Measurements from ENCODE around the gene SLC39A13.

Gene SLC39A13

DNA sequence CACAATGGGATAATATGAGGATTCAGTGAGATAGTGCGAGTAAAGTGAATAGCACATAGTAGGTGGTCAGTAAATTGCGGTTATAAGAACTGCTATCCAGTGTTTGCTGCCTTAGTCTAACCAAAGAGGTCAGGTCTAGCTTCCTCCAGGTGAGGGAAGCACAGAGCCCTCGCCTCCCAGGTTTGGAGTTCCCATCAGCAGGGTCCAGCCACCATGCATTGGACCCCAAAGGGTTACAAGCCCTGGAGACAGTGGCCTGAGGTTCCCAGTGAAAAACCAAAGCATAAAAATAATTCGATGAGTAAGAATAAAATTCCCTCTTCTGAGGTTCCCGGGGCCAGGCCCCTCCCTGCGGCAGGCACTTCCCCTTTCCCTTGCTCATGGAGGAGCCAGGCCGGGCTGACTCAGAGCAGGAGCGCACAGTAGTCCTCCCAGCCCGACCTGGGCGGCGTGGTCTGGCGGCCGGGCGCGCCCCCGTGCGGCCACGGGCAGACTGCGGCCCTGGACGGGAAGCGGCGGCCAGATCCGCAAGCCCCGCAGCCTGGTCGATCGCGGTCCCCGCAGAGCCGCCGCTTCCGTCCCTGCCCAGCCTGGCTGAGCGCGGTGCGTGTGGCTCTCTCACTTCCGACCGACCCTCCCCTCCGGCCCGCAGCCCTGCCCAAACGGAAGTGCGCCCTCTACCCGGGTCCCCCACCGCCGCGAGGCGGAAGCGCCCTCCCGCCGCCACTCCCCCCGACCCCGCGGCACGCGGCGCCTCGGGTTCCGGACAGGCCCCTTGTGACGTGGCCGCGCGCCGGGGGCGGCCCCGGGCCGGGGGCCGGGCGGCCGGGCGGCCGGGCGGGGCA lies at the start of gene SLC39A13:
TSS of gene SLC39A13 (plus strand) at position 845 of the 845 bp plus-strand sequence. CDS start 1,505 bp downstream, outside the sequence.
- DNase-seq (ENCODE audit: low read depth in 2 of 2), result peak; percentile 78 to 86

DNA sequence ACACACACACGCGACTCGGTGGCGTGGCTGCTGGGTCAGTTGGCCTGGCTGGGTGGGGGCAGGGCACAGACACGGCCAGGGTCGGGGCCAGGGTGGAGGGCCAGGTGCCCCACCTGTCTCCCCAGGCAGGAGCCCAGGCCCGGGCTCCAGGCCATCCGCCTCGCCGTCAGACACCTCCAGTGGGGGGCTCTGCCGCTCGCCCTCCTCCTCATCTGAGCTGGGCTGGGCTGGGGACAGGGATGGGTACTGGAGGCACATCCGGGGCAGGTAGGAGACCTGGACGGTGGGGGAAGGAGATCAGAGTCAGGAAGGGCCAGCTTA lies 49.7 kb upstream of the SLC39A13 start:
- no peak for DNase-seq (ENCODE audit: low read depth in 2 of 2)

DNA sequence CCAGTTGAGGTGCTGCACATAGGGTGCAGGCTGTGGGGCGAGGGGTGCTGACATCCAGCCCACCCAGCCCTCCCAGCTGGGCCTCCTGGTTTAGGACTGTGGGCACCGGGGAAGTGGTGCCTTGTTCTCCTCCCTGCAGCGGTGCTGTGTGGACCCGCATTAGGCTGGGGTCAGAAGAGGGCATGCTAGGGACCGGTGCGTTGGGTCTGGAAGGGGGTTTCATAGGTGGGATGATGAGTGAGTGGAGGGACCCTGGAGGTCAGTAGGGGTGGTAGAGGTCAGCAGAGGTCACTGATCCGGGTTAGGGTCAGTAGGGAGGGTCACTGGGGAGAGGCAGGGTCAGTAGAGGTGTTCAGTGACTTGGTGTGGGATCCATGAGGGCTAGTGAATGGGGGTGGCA lies 49.2 kb upstream of the SLC39A13 start:
- DNase-seq (ENCODE audit: low read depth in 2 of 2), result no peak

DNA sequence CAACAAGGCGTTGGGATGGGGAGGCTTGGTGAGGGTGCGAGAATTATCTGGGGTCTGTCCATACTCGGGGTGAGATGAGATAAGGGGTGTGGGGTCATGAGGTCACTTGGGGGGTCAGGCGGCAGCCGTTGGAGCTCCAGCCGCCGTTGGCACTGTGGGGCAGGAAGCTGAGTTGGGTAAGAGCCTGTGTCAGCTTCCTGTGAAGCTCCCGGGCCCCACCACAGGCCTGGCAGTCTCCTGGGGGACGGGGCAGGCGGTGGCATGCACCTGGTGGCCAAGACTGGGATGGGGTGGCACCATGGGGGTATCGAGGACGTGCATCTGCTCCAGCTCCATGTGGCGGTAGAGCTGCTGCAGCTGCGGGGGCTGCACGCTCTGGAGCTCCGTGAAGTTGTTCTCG lies 48.8 kb upstream of the SLC39A13 start:
- no peak for DNase-seq (ENCODE audit: low read depth in 2 of 2)

DNA sequence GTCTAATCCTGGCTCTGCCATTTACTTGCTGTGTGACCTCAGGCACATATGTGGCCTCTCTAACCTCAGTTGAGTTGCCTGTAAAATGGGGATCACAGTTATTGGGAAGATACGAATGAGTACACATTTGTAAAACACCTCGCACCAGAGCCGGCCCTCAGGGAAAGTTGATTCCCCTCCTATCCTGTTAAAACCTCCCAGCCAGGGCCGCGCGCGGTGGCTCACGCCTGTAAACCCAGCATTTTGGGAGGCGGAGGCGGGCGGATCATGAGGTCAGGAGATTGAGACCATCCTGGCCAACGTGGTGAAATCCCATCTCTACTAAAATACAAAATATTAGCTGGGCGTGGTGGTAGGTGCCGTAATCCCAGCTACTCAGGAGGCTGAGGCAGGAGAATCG lies 48.0 kb upstream of the SLC39A13 start:
- no peak for DNase-seq (ENCODE audit: low read depth in 2 of 2)

DNA sequence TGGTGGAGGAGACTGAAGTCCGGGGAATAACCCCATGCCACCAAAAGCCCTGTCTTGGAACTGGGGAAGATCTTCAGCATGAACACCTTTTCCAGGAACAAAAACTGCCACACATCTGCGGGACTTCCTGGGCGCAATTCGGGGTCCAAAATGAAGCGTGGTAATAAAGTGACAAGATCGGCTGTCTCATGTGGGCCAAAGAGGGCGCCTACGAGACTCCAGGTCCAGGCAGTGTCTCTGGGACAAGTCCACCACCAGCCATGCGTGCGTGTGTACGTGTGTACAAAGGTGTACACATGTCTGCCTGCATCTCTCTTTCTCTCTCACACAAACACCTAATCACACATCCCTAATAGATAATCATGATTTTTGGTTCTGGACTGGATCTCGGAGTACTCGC lies 47.0 kb upstream of the SLC39A13 start:
- no peak for DNase-seq (ENCODE audit: low read depth in 2 of 2)

DNA sequence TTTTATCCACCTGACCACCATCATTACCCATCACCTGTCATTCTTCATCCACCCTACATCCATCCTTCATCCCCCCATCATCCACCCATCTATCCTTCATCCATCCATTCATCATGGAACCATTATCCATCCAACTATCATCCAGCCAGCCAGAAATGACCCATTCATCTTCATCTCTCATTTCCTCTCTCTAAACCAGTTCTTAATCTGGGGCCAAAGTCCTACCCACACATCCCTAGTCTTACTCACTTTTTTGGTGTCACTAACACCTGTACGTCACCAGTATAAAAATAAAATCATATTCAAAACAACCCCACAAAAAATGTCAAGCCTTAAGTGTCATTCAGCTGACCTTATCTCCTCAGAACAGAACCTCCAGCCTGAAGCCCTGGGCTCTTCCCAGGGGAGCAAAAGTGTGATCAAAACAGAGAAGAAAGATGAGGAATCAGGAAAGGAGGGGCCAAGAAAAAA lies 42.3 kb upstream of the SLC39A13 start:
- no peak for DNase-seq (ENCODE audit: low read depth in 2 of 2)

DNA sequence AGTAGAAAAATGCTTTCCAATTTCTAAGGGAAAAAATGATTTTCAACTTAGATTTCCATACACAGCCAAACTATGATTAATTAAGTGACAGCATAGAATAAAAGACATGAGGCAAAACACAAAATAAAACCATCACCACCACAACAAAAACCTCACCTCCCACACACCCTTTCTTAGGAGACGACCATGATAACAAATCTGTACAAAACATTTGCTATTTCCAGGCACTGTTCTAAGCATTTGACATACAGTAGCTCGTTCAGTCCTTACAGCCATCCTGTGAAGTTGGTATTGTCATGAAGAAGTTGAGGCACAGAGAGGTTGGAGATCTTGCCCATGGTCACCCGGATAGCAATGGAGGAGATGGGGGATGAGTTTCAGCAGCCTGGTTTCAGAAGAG lies 38.7 kb upstream of the SLC39A13 start:
- DNase-seq (ENCODE audit: low read depth in 2 of 2), result no peak

DNA sequence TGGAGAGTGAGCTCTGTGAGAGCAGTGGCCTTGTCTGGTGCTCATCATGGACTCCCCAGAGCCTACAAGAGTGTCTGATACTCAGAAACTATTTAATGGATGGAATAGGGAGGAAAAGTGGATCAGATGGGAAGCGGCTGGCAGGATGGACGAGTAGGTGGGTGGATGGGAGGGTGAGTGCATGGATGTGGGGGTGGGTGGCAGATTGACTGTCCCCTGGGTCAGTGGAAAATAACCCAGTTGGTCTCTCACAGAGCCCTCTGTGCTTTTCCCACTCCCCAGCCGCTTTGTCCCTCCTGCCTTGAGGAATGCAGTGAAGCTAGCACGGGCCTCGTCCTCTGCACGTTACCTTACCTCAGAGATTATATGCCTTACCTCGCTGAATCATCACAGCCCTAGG lies 36.0 kb upstream of the SLC39A13 start:
- DNase-seq (ENCODE audit: low read depth in 2 of 2), result no peak

DNA sequence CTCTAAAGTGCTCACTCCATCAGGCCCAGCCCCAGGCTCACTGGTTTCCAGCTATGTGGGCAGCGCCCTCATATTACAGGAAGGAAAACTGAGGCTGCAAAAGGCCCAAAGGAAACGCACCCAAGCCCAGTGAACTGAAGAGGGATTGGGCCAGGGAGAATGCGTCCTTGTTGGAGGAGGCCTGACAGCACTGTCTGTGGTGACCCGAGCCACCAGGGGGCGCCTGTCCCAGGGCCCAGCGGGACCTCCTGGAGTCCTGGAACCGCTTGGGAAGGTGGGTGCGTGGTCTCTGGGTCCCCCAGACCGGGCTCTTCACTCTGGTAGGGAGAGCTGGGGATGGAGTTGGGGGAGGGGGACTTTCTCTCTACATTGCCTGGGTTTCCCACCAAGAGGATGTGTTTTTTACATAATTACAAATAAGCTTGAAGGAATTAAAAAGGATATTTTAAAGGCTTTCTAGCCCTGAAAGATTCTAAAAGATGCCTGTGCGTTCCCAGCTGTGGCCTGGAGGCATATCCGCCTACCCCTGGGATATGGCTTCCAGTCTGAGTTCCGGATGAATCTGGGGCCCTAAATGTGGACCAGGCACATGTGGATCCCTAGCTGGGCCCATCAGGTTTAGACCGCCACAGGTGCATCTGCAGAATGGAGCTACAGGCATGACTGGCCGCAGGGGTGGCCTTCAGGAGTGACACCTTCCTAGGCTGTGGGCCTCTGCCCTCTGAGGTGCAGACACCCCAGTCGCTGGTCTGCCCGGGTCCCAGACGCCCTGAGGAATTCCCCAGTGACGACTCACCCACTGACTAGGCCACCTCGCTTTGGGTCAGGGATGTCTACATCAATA lies 34.3 kb upstream of the SLC39A13 start:
- DNase-seq (ENCODE audit: low read depth in 2 of 2), result peak; percentile 55 to 65

DNA sequence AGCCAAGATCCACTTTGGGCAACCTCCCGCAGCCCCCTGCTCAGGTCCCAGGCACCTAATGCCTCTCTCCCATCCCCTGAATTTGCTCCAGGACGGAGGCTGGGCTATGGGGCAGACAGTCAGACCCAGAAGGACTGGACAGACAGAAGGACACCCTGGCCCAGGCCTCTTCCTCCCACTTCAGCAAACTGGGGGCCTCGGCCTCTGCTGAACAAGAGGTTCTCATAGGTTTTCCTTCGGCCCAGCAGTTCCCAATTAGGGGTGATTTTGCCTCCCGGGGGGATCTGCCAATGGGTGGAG lies 33.7 kb upstream of the SLC39A13 start:
- no peak for DNase-seq (ENCODE audit: low read depth in 2 of 2)

DNA sequence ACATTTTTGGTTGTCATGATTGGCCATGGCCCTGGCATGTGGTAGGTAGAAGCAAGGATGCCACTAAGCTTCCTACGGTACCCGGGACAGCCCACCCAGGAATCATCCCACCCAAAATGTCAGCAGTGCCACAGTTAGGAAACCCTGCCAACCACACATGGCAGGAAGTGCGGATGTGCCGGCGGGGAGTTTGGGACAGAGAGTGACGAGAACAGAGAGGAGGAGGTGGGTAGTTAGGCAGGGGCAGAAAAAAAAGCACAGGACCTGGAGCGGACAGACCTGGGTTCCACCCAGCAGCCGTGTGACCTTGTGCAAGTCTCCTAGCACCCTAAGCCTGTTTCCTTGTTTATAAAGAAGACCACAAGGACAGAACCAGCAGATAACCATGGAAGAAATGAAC lies 33.4 kb upstream of the SLC39A13 start:
- DNase-seq (ENCODE audit: low read depth in 2 of 2), result no peak

DNA sequence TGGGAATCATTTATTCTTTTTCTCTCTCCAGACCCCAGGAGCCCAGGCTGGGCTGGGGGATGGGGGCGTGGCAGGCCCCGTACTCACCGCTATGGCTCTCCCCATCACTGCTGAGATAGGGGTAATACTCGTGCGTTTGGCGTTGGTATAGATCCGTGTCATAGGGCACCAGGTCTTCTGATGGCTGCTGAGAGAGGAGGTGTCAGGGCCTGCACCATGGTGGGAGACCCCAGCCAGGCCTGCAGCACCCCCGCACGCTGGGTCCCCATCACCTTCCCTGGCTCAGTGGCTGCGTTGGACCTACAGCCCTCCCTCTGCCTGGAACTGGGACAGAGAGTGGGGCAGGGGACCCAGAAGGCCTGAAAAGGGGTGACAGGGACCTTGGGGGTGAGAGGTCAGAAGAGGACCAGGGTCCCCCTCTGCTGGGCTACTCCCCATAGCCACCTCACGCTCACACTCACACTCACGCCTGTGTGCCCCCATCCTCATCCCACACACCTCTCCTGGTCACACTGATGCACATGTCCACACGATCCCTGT lies 32.8 kb upstream of the SLC39A13 start:
- DNase-seq (ENCODE audit: low read depth in 2 of 2), result no peak

DNA sequence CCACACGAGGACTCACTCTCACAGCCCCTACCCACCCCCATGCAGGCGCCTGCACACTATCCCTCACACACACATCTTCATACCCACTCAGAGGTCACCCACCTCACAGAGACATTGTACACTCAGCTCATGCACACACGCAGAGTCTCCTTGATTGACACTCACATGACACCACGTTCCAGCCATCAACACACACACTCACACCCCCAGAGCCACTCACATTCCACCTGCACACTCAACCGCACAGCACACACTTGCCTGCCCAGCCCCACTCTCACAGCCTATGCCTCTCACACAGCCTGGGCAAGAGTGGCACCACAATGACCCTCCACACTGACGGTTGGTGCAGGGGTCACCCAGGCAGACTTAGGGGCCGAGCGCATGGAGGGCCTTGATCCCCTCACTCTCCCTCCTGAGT lies 32.3 kb upstream of the SLC39A13 start:
- no peak for DNase-seq (ENCODE audit: low read depth in 2 of 2)

DNA sequence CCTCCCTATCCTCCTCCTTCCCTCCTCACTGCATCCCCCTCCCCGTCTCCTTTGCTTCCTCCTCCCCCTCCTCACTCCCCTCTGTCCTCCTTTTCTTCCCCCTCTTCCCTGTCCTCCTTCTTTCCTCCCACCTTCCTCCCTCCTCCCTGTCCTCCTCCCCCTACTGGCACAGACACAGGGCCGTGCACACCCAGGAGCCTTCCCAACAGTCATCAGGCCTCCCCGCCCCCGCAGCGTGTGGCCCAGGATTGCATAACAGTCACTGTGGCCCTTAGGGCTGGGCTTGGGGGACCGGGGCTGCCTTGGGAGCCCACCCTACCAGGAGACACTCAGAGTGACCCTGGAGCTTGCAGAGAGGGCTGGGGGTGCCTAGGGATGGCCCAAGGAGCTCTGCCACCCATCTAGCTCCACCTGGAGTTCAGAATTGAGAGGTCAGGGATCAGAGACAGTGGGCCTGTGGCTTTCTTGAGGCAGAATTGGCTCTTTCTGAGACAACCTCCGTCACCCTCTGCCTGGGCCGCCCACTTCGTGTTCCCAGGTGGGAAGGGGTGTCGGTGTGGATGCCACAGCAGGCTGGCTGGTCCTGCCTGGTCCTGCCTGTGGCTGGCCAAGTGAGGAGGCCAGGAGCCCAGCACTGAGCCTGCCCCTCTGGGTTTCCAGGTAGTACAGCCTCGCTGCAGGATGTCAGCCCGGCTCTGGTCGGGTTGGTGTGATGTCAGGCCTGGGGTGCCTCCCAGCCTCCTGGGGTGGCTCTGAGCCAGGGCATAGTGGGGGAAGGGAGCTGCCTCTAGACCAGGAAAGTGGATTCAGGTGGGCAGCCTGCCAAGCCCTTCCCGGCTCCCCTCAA lies 31.6 kb upstream of the SLC39A13 start:
- no peak for DNase-seq (ENCODE audit: low read depth in 2 of 2)

DNA sequence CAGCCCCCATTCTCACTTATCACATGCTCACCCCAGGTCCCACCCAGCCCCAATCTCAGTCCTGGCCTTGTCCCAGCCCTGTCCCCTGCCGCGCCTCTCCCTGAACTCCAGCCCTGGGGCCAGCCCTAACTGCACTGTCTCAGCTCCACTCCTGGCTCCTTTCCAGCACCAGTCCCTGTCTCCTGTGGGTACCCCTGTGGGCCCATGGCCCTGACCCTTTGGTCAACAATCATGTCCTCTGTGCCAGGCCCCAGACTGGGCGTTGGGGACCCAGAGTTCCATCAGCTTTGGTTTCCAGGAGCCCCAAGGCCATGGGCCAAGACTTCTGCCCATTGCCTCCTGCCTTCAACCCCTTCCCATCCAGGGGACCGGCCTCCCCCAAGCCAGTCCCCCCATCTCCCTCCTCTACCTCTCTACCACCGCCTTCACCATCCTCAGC lies 30.8 kb upstream of the SLC39A13 start:
- no peak for DNase-seq (ENCODE audit: low read depth in 2 of 2)

DNA sequence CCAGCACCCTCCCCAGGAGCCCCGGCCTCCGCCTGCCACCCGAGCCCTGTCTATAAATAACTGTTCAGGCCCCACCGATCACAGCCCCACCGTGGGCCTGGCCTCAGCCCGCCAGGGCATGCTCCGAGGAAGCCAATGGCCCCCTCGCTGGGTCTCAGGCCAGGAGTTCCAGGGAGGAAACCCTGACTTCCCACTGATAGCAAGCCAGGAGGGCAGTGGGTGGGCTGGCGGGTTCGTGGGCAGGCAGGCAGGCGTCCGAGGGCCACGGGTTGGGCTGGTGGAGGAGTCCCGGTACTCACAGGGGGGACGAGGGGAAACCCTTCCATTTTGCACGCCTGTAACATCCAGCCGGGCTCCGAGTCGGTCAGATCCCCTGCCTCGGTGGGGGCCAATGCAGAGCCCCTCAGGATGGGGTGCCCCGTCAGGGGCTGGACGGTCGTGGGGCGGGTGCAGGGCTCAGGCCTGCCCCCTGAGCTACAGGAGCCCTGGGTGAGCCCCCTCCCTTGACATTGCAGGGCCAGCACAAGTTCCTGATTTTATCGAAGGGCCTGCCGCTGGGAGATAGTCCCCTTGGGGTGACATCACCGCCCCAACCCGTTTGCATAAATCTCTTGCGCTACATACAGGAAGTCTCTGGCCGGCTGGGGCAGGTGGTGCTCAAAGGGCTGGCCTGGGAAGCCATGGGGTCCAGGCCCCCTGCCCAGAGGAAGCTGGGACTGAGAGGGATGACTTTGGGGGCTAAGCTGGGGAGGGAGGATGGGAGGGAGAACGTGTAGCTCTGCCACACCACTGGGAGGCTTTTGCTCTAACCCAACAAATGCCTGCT lies 30.2 kb upstream of the SLC39A13 start, which contains the start of gene SPI1:
TSS of gene SPI1 (minus strand) at position 538 of the 826 bp plus-strand sequence. CDS start at position 344, 194 bp downstream.
- DNase-seq (ENCODE audit: low read depth in 2 of 2), result no peak

DNA sequence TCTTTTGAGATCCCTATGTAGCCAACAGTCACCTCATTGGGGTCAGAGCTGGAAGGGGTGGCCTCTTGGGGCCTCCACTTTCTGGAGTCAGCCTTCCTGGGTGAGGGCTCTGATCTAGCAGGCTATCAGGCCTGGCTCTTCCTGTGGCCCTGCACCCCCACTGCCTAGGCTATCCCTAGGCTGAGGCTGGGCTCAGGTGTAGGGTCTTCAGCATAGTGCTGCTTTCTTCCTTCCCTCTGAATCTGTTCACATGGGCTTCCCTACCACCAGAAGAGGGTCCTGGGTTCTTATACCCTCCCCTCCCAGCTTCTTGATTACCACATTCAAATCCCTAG lies 29.6 kb upstream of the SLC39A13 start:
- DNase-seq (ENCODE audit: low read depth in 2 of 2), result no peak

DNA sequence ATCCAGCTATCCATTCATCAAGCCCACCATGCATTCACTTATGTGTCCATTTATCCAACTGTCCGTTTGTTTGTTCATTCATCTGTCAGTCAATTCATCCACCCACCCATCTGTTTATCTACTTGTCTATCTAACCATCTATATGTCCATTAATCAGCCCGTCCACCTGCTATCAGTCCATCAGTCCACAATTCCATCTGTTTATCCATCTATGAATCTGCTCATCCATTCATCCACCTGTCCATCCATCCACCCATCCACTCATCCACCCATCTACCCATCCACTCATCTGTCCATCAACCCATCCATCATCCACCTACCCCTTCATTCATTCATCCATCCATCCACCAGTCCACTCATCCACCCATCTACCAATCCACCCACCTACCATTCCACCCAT lies 29.1 kb upstream of the SLC39A13 start:
- no peak for DNase-seq (ENCODE audit: low read depth in 2 of 2)

DNA sequence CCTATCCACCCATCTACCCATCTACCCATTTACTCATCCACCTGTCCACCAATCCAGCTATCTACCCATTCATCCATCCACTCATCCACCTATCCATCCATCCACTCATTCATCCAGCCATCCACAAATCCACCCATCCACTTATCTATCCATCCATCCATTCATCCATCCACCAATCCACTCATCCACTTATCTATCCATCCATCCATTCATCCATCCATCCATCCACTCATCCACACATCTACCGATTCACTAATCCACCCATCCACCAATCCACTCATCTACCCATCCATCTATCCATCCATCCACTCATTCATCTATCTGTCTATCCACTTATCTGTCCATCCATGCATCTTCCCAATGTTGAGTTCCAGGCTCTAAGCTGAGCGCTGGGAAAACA lies 28.3 kb upstream of the SLC39A13 start:
- no peak for DNase-seq (ENCODE audit: low read depth in 2 of 2)

DNA sequence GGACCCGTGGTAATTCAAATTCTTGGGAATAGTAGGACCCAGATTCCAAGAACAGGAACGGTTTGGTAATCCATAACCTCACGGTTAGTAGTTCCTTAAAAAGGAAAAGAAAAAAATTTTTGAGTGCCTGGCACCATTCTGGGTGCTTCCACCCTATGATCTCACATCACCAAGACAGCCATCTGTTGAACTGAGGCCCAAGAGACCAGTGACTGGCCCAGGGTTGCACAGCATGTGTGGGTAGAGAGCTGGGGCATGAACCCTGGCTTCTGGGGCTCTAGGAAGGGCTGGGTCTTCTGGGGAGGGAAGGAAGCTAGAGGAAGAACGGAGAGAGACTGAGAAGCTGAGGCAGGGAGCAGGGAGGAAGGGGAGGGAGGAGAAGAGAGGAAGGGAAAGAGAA lies 25.3 kb upstream of the SLC39A13 start:
- no peak for DNase-seq (ENCODE audit: low read depth in 2 of 2)

Measured in stimulated activated CD8-positive, alpha-beta memory T cell treated with anti-CD3 and anti-CD28 coated beads, Interleukin-15, amount 100 ng/mL, for 4 hours (primary cell).